Suprapubic skin (tissue), 4 donors: ENCODE data around the gene TLE6. TPM values are rescaled to one million over a fixed set of nuclear protein-coding genes. Genes with fewer than 3 reads are reported as not detected.
A peak's percentile ranks its signal among the peaks of the same experiment; 100 is the strongest.

Experiments used
- DNase-seq, 2 donors: peaks; one replicate each; pipeline ENCODE4 v3.0.0-alpha.2; 2019; ENCODE audit warnings: low spot score in 2 of 2
- H3K27ac ChIP-seq: fragments of 200-600 bp; sonication (generic); one replicate; pipeline ENCODE4 v1.5.1; 2019
- H3K27me3 ChIP-seq: fragments of 200-600 bp; sonication (generic); one replicate; pipeline ENCODE4 v1.5.1; 2019
- H3K36me3 ChIP-seq: fragments of 200-600 bp; sonication (generic); one replicate; pipeline ENCODE4 v1.5.1; 2019
- H3K4me1 ChIP-seq: fragments of 200-600 bp; sonication (generic); one replicate; pipeline ENCODE4 v1.5.1; 2019
- H3K4me3 ChIP-seq: fragments of 200-600 bp; sonication (generic); one replicate; pipeline ENCODE4 v1.5.1; 2019; ENCODE audit warnings: mild to moderate bottlenecking
- H3K9me3 ChIP-seq: fragments of 200-600 bp; sonication (generic); one replicate; pipeline ENCODE4 v1.5.1; 2019
- EP300 ChIP-seq: sonication (generic); formaldehyde crosslinking; IDR thresholded peaks from one replicate; pipeline ENCODE4 v1.6.1; 2017; ENCODE audit warnings: antibody characterized with exemption
- POLR2A ChIP-seq, 2 donors: fragments of 450-650 bp; IDR thresholded peaks; one replicate each; pipeline ENCODE4 v1.6.1; 2017; ENCODE audit warnings: antibody characterized with exemption in 2 of 2, mild to moderate bottlenecking in 2 of 2, moderate library complexity in 2 of 2
- POLR2AphosphoS5 ChIP-seq, 3 donors: sonication (generic); formaldehyde crosslinking; IDR thresholded peaks; one replicate each; pipeline ENCODE4 v1.6.1; 2017; ENCODE audit warnings: antibody characterized with exemption in 3 of 3
- WGBS: methylation state at CpG from one replicate; pipeline ENCODE4 v1.1.5; 2018; 5-methylcytosine and 5-hydroxymethylcytosine counted together
- total RNA-seq, 4 donors: library from RNA; depleted of rRNA; stranded (reverse); fragments of >200 nt; gene quantifications; one replicate each; pipeline ENCODE4 v1.1.0, GENCODE V29; 2016
- TF ChIP-seq, protein P1 (sequence below), 2 donors: fragments of 200-600 bp in 1 of 2; fragments of 450-650 bp in 1 of 2; sonication (generic) in 1 of 2; IDR thresholded peaks; one replicate each; pipeline ENCODE4 v1.5.1; 2016 to 2019; ENCODE audit warnings: antibody characterized with exemption in 2 of 2, mild to moderate bottlenecking in 1 of 2, moderate library complexity in 1 of 2

TLE6 gene
- total RNA-seq, 4 donors from 2014 or later = 0.23 to 1.4 (median 1.3) TPM; not detected in 1

DNA sequence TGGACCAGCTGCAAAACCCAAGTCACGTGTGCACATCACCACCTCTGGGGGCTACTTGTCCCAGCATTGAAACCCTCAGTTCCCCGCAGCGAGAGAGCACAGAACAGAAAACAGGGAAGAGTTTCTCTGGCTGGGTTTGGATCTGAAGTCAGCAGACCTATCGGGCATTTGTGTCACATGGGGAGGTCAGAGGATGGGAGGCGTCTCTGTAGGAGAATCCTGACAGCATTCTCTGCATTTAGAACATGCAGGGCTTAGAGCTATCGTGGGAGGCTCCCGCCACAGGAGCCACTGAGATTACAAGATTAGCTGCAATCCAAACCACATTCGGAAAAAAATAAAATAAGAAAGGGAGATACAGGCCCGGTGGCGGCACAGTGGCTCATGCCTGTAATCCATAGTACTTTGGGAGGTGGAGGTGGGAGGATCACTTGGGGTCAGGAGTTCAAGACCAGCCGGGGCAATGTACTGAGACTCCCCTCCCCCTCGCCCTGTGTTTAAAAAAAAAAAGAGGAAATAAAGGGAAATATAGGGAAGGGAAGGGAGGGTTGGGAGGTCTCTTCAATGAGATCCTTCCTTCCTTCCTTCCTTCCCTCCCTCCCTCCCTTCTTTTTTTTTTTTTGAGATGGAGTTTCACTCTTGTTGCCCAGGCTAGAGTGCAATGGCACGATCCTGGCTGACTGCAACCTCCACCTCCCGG, 2.9 kb upstream of the TLE6 start:
- TF ChIP-seq POLR2AphosphoS5 (IDR thresholded peaks at IDR 0.05) (no peak), EP300 (no peak)
- TF ChIP-seq, protein P1, sequence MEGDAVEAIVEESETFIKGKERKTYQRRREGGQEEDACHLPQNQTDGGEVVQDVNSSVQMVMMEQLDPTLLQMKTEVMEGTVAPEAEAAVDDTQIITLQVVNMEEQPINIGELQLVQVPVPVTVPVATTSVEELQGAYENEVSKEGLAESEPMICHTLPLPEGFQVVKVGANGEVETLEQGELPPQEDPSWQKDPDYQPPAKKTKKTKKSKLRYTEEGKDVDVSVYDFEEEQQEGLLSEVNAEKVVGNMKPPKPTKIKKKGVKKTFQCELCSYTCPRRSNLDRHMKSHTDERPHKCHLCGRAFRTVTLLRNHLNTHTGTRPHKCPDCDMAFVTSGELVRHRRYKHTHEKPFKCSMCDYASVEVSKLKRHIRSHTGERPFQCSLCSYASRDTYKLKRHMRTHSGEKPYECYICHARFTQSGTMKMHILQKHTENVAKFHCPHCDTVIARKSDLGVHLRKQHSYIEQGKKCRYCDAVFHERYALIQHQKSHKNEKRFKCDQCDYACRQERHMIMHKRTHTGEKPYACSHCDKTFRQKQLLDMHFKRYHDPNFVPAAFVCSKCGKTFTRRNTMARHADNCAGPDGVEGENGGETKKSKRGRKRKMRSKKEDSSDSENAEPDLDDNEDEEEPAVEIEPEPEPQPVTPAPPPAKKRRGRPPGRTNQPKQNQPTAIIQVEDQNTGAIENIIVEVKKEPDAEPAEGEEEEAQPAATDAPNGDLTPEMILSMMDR (IDR thresholded peaks at IDR 0.05) = no peak
- H3K9me3 ChIP-seq = no peaks in the 10 kb centered on the region
- H3K4me1 ChIP-seq = peaks cover 72% of the 10 kb centered on the region
- no peak overlapping the region for H3K4me3 ChIP-seq
- H3K27me3 ChIP-seq = no peaks in the 10 kb centered on the region
- H3K36me3 ChIP-seq = no peaks in the 10 kb centered on the region
- peak overlapping the region; percentile 70 for H3K27ac ChIP-seq
- WGBS = 19% methylated on average over 14 of the region's 14 CpGs
- DNase-seq = peak in 1 of 2 donors; percentile 78

GRCh38 chr19:2976609-2977000, 759 bp upstream of the TLE6 start:
- TF ChIP-seq POLR2AphosphoS5 (IDR thresholded peaks at IDR 0.05) (no peak), EP300 (no peak), POLR2A (IDR thresholded peaks at IDR 0.05) (no peak)
- TF ChIP-seq, protein P1 (IDR thresholded peaks at IDR 0.05) = no peak
- H3K36me3 ChIP-seq = no peaks in the 10 kb centered on the region
- no peak for DNase-seq
- no peaks in the 10 kb centered on the region for H3K27me3 ChIP-seq
- H3K4me3 ChIP-seq = peak overlapping the region; percentile 49
- H3K9me3 ChIP-seq = no peaks in the 10 kb centered on the region
- peaks cover 57% of the 10 kb centered on the region for H3K4me1 ChIP-seq
- H3K27ac ChIP-seq = no peak overlapping the region
- 9% methylated on average over 15 of the region's 15 CpGs for WGBS

DNA sequence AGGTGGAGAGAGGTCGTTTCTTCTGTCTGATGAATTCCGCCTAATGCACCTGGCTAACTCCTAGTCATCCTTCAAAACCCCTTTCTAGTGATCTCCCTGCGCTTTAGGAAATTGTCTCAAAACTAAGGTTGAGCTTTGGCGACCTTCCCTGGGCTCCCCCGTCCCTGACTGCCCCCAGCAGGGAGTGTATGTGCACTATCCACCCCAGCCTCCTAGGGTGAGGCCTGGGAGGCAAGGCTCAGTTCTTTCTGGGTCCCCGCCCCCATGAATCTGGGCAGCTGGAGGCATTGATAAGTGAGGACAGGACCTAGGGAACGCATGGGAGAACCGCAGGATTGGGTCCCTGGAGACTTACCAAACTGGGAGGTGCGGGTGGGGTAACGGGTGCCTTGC, 378 bp downstream of the TLE6 start:
- Histone ChIP-seq H3K9me3 (no peaks in the 10 kb centered on the region), H3K36me3 (no peaks in the 10 kb centered on the region), H3K4me1 (peaks cover 51% of the 10 kb centered on the region), H3K4me3 (peak overlapping the region; percentile 49), H3K27ac (peak overlapping the region; percentile 15), H3K27me3 (no peaks in the 10 kb centered on the region)
- 44% methylated on average over 9 of the region's 10 CpGs for WGBS
- DNase-seq = no peak
- TF ChIP-seq EP300 (no peak), POLR2A (IDR thresholded peaks at IDR 0.05) (no peak), POLR2AphosphoS5 (IDR thresholded peaks at IDR 0.05) (no peak)
- TF ChIP-seq, protein P1 (IDR thresholded peaks at IDR 0.05) = no peak

DNA sequence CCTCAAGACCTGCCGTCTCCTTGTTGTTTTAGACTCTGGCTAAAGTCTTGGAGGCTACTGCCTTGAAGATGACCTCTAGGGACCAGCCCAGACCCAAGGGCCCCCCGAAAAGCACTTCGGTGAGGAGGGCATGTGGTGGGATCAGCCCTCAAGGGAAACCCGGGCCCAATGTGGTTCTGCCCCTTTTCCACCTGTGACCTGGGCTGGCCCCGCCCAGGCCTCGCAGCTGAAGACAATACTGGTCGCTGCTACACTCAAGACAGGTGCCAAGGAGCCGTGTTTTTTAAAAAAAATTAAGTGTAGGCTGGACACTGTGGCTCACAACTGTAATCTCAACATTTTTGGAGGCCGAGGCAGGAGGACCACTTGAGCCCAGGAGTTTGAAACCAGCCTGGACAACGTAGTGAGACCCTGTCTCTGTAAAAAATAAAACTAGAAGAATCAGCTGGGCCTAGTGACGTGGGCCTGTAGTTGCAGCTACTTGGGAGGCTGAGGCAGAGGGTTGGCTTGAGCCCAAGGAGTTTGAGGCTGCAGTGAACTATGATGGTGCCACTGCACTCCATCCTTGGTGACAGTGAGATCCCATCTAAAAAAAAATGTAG, 903 bp downstream of the TLE6 start:
- Histone ChIP-seq H3K4me1 (peaks cover 56% of the 10 kb centered on the region), H3K36me3 (no peaks in the 10 kb centered on the region), H3K4me3 (no peak overlapping the region), H3K9me3 (no peaks in the 10 kb centered on the region), H3K27me3 (no peaks in the 10 kb centered on the region), H3K27ac (no peak overlapping the region)
- 70% methylated on average over 11 of the region's 11 CpGs for WGBS
- no peak for TF ChIP-seq POLR2A (IDR thresholded peaks at IDR 0.05)
- TF ChIP-seq POLR2AphosphoS5 (IDR thresholded peaks at IDR 0.05) = no peak
- TF ChIP-seq EP300 = no peak
- TF ChIP-seq, protein P1 (IDR thresholded peaks at IDR 0.05) = no peak
- no peak for DNase-seq

GRCh38 chr19:2978772-2979171, 1.4 kb downstream of the TLE6 start:
- no peaks in the 10 kb centered on the region for H3K27me3 ChIP-seq
- H3K36me3 ChIP-seq = no peaks in the 10 kb centered on the region
- WGBS = 78% methylated on average over 9 of the region's 9 CpGs
- H3K4me1 ChIP-seq = peaks cover 56% of the 10 kb centered on the region
- no peaks in the 10 kb centered on the region for H3K9me3 ChIP-seq
- no peak overlapping the region for H3K4me3 ChIP-seq
- no peak for DNase-seq
- no peak overlapping the region for H3K27ac ChIP-seq
- no peak for TF ChIP-seq POLR2AphosphoS5 (IDR thresholded peaks at IDR 0.05)
- no peak for TF ChIP-seq POLR2A (IDR thresholded peaks at IDR 0.05)
- TF ChIP-seq EP300 = no peak
- TF ChIP-seq, protein P1 (IDR thresholded peaks at IDR 0.05) = no peak
